Endothelial cell of umbilical vein (primary cell): ENCODE measurements around the gene RAB27B. TPM values are rescaled to one million over a fixed set of nuclear protein-coding genes. Genes with fewer than 3 reads are reported as not detected.

Experiments used
- BruUV-seq: library from RNA; stranded (reverse); fragments of 400-500 nt; replicated peaks from 2 replicates; lab custom pipeline; 2021; lab: Mats Ljungman, UMichigan
- CTCF ChIA-PET: fragments of 300-600, 350-600 bp; sonication (Branson Sonifier 250); formaldehyde crosslinking; loops from one replicate; lab custom pipeline; 2021; ENCODE audit warnings: antibody characterized with exemption, inconsistent platforms; lab: Charles Lee
- POLR2A ChIA-PET: fragments of 300-600, 350-600 bp; sonication (Branson Sonifier 250); formaldehyde crosslinking; loops from one replicate; lab custom pipeline; 2021; ENCODE audit warnings: antibody characterized with exemption, inconsistent platforms; lab: Charles Lee
- DNase-seq: peaks from one replicate; pipeline ENCODE4 v3.0.0-alpha.2; 2011; ENCODE audit warnings: low read depth, low spot score
- FAIRE-seq: peaks from 2 replicates; lab custom pipeline; 2011; peaks lifted over from hg19 to GRCh38; lab: Jason Lieb, UNC
- H2AFZ ChIP-seq: 2 replicates; pipeline ENCODE4 v1.6.0; 2012; ENCODE audit warnings: low read depth, low read length, control low read depth, inconsistent platforms
- H3K27ac ChIP-seq: 2 replicates; pipeline ENCODE4 v1.5.1; 2011; ENCODE audit warnings: low read depth, mild to moderate bottlenecking, control low read depth, low read length, moderate library complexity; ENCODE audit not compliant: insufficient read depth
- H3K27me3 ChIP-seq, 2 experiments: 2 replicates each; pipeline versions ENCODE4 v1.6.0 to v1.6.1; 2011; ENCODE audit warnings: low read length in 2 of 2, mixed read lengths in 1 of 2; ENCODE audit not compliant: control insufficient read depth in 2 of 2, insufficient read depth in 2 of 2
- H3K36me3 ChIP-seq, 2 experiments: 2 replicates in 1 of 2; 3 replicates in 1 of 2; pipeline ENCODE4 v1.5.1; 2011; ENCODE audit warnings: low read length in 2 of 2, mild to moderate bottlenecking in 1 of 2, moderate library complexity in 1 of 2; ENCODE audit not compliant: control insufficient read depth in 2 of 2, insufficient read depth in 2 of 2; ENCODE audit errors: extremely low read depth in 1 of 2
- H3K4me1 ChIP-seq: 3 replicates; pipeline ENCODE4 v1.5.1; 2011; ENCODE audit warnings: mild to moderate bottlenecking, low read length; ENCODE audit not compliant: control insufficient read depth, insufficient read depth; ENCODE audit errors: extremely low read depth
- H3K4me2 ChIP-seq: 2 replicates; pipeline ENCODE4 v1.6.1; 2011; ENCODE audit warnings: low read length, control low read depth, mixed read lengths; ENCODE audit not compliant: insufficient read depth
- H3K4me3 ChIP-seq, 3 experiments: fragments of 200-600 bp in 1 of 3; sonication (generic), shearing (Covaris generic) in 1 of 3; replicated peaks in 1 of 3; 2 replicates each; pipeline ENCODE4 v1.5.1; 2011 to 2016; ENCODE audit warnings: control low read depth in 3 of 3, low read length in 3 of 3, mild to moderate bottlenecking in 2 of 3, inconsistent platforms in 1 of 3, low read depth in 1 of 3, moderate library complexity in 1 of 3; ENCODE audit not compliant: insufficient read depth in 1 of 3
- H3K79me2 ChIP-seq: 2 replicates; pipeline ENCODE4 v1.6.0; 2012; ENCODE audit warnings: low read length, inconsistent platforms; ENCODE audit not compliant: control insufficient read depth, insufficient read depth
- H3K9ac ChIP-seq: replicated peaks from 2 replicates; pipeline ENCODE3; 2011; ENCODE audit warnings: low read length, control low read depth; ENCODE audit not compliant: insufficient read depth; ENCODE audit errors: extremely low read depth
- H3K9me1 ChIP-seq: replicated peaks from 3 replicates; pipeline ENCODE4 v1.6.0; 2011; ENCODE audit warnings: mild to moderate bottlenecking, low read length; ENCODE audit not compliant: control insufficient read depth, insufficient read depth; ENCODE audit errors: extremely low read depth
- H3K9me3 ChIP-seq: replicated peaks from 2 replicates; pipeline ENCODE4 v1.5.1; 2012; ENCODE audit warnings: low read length, inconsistent platforms; ENCODE audit not compliant: control insufficient read depth, insufficient read depth
- H4K20me1 ChIP-seq: replicated peaks from 2 replicates; pipeline ENCODE3; 2011; ENCODE audit warnings: mild to moderate bottlenecking, low read length; ENCODE audit not compliant: control insufficient read depth, insufficient read depth; ENCODE audit errors: extremely low read depth
- EZH2 ChIP-seq: IDR thresholded peaks from 2 replicates; pipeline ENCODE4 v1.6.1; 2012; ENCODE audit warnings: borderline replicate concordance, low read depth, mild to moderate bottlenecking, moderate library complexity, low read length, inconsistent platforms; ENCODE audit not compliant: severe bottlenecking
- FOS ChIP-seq: IDR thresholded peaks from 2 replicates; pipeline ENCODE4 v1.6.1; 2011; ENCODE audit warnings: mild to moderate bottlenecking, low read length, moderate library complexity, borderline replicate concordance; ENCODE audit not compliant: insufficient read depth
- GATA2 ChIP-seq: IDR thresholded peaks from 2 replicates; pipeline ENCODE4 v1.7.0; 2011; ENCODE audit warnings: low read depth, mild to moderate bottlenecking, moderate library complexity, mixed read lengths, low read length; ENCODE audit not compliant: insufficient read length, insufficient read depth
- JUN ChIP-seq: IDR thresholded peaks from 2 replicates; pipeline ENCODE4 v1.6.1; 2011; ENCODE audit warnings: borderline replicate concordance, low read depth; ENCODE audit not compliant: insufficient read length, insufficient read depth
- MYC ChIP-seq: IDR thresholded peaks from one replicate; pipeline ENCODE4 v1.6.1; 2011; ENCODE audit warnings: mild to moderate bottlenecking, low read depth, low read length
- POLR2A ChIP-seq: IDR thresholded peaks from 2 replicates; pipeline ENCODE4 v1.6.1; 2012; ENCODE audit warnings: low read depth, mild to moderate bottlenecking, control low read depth, low read length
- POLR2AphosphoS5 ChIP-seq: IDR thresholded peaks from 2 replicates; pipeline ENCODE4 v1.6.1; 2012; ENCODE audit warnings: low read depth, mild to moderate bottlenecking, control low read depth, low read length, moderate library complexity; ENCODE audit not compliant: insufficient read depth
- dilution Hi-C: fragments of 300-500 bp; cut with MboI; formaldehyde crosslinking; loops from one replicate; pipeline ENCODE4 v1.15.0; 2019; ENCODE audit warnings: low sequenced_read_pairs; ENCODE audit not compliant: extremely low pct_ligation_motif_present
- intact Hi-C: fragments of 100-400 bp; cut with micrococcal nuclease; formaldehyde crosslinking; loops from one replicate; pipeline ENCODE4 v1.10.0; 2022
- polyA plus RNA-seq, 4 experiments: library from polyadenylated mRNA; depleted of rRNA in 3 of 4; stranded (reverse) in 3 of 4; unstranded in 1 of 4; fragments of >200 nt; gene quantifications; 2 replicates each; pipeline versions ENCODE4 v1.2.1 to v1.2.3, GENCODE V29; 2011 to 2012; ENCODE audit warnings: missing spikeins in 1 of 4
- total RNA-seq: library from RNA; stranded (reverse); gene quantifications from 2 replicates; pipeline ENCODE4 v1.2.3, GENCODE V29; 2021
- TF ChIP-seq, protein P1 (sequence below), 2 donors: IDR thresholded peaks; 1 replicate in 1 of 2; 2 replicates in 1 of 2; pipeline ENCODE4 v1.5.1; 2011; ENCODE audit warnings: low read length in 2 of 2, mild to moderate bottlenecking in 2 of 2, moderate library complexity in 2 of 2, control low read depth in 1 of 2, inconsistent platforms in 1 of 2, low read depth in 1 of 2; ENCODE audit not compliant: insufficient read depth in 1 of 2; ENCODE audit errors: extremely low read depth in 1 of 2
- TF ChIP-seq, protein P2 (sequence below): IDR thresholded peaks from 2 replicates; pipeline ENCODE4 v1.6.1; 2011; ENCODE audit not compliant: insufficient read depth, insufficient read length

Gene RAB27B
- total and polyA plus RNA-seq, 2 donors (not counting 3 experiments of a cell fraction or from before 2014, with no cell fraction given): not detected

DNA sequence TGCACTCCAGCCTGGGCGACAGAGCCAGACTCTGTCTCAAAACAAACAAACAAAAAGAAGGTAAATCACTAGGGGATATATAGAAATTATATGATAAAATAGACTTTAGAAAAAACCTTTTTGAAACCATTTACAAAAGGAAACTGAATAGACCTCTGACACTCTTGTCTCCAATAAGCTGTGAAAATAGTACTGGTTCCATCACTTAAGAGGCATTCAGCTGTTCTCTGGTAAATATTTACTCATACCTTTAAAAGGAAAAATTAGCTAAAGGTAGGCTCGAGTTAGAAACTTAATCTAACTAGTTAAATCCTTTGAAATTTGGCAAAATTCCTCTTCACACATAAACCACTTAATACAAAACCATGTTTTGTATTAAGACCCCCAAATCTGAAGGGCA lies 21.4 kb downstream of the RAB27B start:
- Histone ChIP-seq H3K9me1 (peaks cover 2% of the 10 kb centered on the region), H3K27ac (no peak overlapping the region), H3K4me2 (no peak overlapping the region), H3K4me1 (peaks cover 2% of the 10 kb centered on the region), H3K9me3 (no peaks in the 10 kb centered on the region), H3K36me3 (no peaks in the 10 kb centered on the region), H2AFZ (no peak overlapping the region), H3K4me3 (no peak overlapping the region), H4K20me1 (no peaks in the 10 kb centered on the region), H3K9ac (no peak overlapping the region), H3K27me3 (no peaks in the 10 kb centered on the region), H3K79me2 (no peaks in the 10 kb centered on the region)
- CTCF ChIA-PET: no interaction called here
- intact Hi-C loops (no loop called here), dilution Hi-C loops (no loop called here)
- FAIRE-seq (no peak), DNase-seq (no peak)
- BruUV-seq: no TSS peak
- TF ChIP-seq FOS (no peak), JUN (no peak), GATA2 (no peak), EZH2 (no peak)
- TF ChIP-seq, protein P1, sequence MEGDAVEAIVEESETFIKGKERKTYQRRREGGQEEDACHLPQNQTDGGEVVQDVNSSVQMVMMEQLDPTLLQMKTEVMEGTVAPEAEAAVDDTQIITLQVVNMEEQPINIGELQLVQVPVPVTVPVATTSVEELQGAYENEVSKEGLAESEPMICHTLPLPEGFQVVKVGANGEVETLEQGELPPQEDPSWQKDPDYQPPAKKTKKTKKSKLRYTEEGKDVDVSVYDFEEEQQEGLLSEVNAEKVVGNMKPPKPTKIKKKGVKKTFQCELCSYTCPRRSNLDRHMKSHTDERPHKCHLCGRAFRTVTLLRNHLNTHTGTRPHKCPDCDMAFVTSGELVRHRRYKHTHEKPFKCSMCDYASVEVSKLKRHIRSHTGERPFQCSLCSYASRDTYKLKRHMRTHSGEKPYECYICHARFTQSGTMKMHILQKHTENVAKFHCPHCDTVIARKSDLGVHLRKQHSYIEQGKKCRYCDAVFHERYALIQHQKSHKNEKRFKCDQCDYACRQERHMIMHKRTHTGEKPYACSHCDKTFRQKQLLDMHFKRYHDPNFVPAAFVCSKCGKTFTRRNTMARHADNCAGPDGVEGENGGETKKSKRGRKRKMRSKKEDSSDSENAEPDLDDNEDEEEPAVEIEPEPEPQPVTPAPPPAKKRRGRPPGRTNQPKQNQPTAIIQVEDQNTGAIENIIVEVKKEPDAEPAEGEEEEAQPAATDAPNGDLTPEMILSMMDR (IDR thresholded peaks at IDR 0.05; ENCODE audit: extremely low read depth in 1 of 2, insufficient read depth in 1 of 2, low read depth in 1 of 2, low read length in 2 of 2): no peak
- TF ChIP-seq, protein P2, sequence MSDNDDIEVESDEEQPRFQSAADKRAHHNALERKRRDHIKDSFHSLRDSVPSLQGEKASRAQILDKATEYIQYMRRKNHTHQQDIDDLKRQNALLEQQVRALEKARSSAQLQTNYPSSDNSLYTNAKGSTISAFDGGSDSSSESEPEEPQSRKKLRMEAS: no peak
- POLR2A ChIA-PET: no interaction called here

DNA sequence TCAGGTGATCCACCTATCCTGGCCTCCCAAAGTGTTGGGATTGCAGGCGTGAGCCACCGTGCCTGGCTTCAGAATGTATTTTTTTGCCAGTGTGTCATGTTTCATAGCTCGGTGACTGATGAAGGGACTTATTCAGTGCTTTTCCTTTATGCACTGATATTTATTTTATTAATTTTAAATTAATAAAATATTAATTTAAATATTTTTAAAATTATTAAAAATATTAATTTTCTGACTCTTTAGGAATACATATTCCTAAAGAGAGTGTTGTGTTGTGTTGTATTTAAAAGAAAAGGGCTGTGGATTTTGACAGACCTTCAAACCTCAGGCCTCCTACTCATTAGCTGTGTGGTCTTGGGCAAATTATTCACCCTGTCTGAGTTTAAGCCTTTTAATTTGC lies 22.3 kb downstream of the RAB27B start:
- CTCF ChIA-PET: no interaction called here
- intact Hi-C loops (no loop called here), dilution Hi-C loops (no loop called here)

More for the DNA sequence above, 22.3 kb downstream of the RAB27B start:
- Histone ChIP-seq H3K79me2 (no peaks in the 10 kb centered on the region), H3K27ac (no peak overlapping the region), H3K4me2 (no peak overlapping the region), H3K9ac (no peak overlapping the region), H3K4me3 (no peak overlapping the region), H4K20me1 (no peaks in the 10 kb centered on the region), H3K9me3 (no peaks in the 10 kb centered on the region), H3K9me1 (peaks cover 2% of the 10 kb centered on the region), H2AFZ (no peak overlapping the region), H3K27me3 (no peaks in the 10 kb centered on the region), H3K36me3 (no peaks in the 10 kb centered on the region), H3K4me1 (peaks cover 2% of the 10 kb centered on the region)
- POLR2A ChIA-PET: no interaction called here
- no TSS peak for BruUV-seq
- no peak for FAIRE-seq
- TF ChIP-seq FOS: no peak
- no peak for TF ChIP-seq POLR2AphosphoS5
- no peak for TF ChIP-seq POLR2A
- TF ChIP-seq, protein P1 (IDR thresholded peaks at IDR 0.05; ENCODE audit: extremely low read depth in 1 of 2, insufficient read depth in 1 of 2, low read depth in 1 of 2, low read length in 2 of 2): no peak
- TF ChIP-seq GATA2: no peak
- no peak for TF ChIP-seq EZH2
- no peak for TF ChIP-seq MYC
- TF ChIP-seq, protein P2: no peak
- no peak for TF ChIP-seq JUN
- DNase-seq: no peak
